Measurements from ENCODE around the gene AKT1. TPM values are rescaled to one million over a fixed set of nuclear protein-coding genes. Genes with fewer than 3 reads are reported as not detected.

AKT1 gene
- total and polyA plus RNA-seq, 2 experiments from 2014 or later: 19.2 to 78.7 TPM

GRCh38 chr14:104784218-104784568 lies 11.4 kb downstream of the AKT1 start:
- H3K4me1 Mint-ChIP-seq: no peaks in the 10 kb centered on the region

More at GRCh38 chr14:104784218-104784568, 11.4 kb downstream of the AKT1 start:
- no peak overlapping the region for H3K4me3 Mint-ChIP-seq
- H3F3A ChIP-seq (replicated peaks; ENCODE audit: low read depth): no peaks in the 10 kb centered on the region
- DNase-seq (ENCODE audit: low spot score) (no peak), ATAC-seq (no peak)
- H3K27ac ChIP-seq (ENCODE audit: low read depth): no peak overlapping the region
- no peak overlapping the region for H3K4me2 ChIP-seq
- H2AFZ ChIP-seq: no peak overlapping the region
- no peaks in the 10 kb centered on the region for H3K9me2 ChIP-seq (ENCODE audit: insufficient read depth)
- no peak overlapping the region for H3K4me3 ChIP-seq
- peaks cover 5% of the 10 kb centered on the region for H3K27me3 Mint-ChIP-seq (ENCODE audit: insufficient read depth, low read depth, poor library complexity)
- no peaks in the 10 kb centered on the region for H3K36me3 ChIP-seq (ENCODE audit: insufficient read depth)
- H3K36me3 Mint-ChIP-seq (ENCODE audit: low read depth): no peaks in the 10 kb centered on the region
- H3K27ac Mint-ChIP-seq: no peak overlapping the region
- no peaks in the 10 kb centered on the region for H3K27me3 ChIP-seq (ENCODE audit: insufficient read depth)
- TF ChIP-seq, protein P1, sequence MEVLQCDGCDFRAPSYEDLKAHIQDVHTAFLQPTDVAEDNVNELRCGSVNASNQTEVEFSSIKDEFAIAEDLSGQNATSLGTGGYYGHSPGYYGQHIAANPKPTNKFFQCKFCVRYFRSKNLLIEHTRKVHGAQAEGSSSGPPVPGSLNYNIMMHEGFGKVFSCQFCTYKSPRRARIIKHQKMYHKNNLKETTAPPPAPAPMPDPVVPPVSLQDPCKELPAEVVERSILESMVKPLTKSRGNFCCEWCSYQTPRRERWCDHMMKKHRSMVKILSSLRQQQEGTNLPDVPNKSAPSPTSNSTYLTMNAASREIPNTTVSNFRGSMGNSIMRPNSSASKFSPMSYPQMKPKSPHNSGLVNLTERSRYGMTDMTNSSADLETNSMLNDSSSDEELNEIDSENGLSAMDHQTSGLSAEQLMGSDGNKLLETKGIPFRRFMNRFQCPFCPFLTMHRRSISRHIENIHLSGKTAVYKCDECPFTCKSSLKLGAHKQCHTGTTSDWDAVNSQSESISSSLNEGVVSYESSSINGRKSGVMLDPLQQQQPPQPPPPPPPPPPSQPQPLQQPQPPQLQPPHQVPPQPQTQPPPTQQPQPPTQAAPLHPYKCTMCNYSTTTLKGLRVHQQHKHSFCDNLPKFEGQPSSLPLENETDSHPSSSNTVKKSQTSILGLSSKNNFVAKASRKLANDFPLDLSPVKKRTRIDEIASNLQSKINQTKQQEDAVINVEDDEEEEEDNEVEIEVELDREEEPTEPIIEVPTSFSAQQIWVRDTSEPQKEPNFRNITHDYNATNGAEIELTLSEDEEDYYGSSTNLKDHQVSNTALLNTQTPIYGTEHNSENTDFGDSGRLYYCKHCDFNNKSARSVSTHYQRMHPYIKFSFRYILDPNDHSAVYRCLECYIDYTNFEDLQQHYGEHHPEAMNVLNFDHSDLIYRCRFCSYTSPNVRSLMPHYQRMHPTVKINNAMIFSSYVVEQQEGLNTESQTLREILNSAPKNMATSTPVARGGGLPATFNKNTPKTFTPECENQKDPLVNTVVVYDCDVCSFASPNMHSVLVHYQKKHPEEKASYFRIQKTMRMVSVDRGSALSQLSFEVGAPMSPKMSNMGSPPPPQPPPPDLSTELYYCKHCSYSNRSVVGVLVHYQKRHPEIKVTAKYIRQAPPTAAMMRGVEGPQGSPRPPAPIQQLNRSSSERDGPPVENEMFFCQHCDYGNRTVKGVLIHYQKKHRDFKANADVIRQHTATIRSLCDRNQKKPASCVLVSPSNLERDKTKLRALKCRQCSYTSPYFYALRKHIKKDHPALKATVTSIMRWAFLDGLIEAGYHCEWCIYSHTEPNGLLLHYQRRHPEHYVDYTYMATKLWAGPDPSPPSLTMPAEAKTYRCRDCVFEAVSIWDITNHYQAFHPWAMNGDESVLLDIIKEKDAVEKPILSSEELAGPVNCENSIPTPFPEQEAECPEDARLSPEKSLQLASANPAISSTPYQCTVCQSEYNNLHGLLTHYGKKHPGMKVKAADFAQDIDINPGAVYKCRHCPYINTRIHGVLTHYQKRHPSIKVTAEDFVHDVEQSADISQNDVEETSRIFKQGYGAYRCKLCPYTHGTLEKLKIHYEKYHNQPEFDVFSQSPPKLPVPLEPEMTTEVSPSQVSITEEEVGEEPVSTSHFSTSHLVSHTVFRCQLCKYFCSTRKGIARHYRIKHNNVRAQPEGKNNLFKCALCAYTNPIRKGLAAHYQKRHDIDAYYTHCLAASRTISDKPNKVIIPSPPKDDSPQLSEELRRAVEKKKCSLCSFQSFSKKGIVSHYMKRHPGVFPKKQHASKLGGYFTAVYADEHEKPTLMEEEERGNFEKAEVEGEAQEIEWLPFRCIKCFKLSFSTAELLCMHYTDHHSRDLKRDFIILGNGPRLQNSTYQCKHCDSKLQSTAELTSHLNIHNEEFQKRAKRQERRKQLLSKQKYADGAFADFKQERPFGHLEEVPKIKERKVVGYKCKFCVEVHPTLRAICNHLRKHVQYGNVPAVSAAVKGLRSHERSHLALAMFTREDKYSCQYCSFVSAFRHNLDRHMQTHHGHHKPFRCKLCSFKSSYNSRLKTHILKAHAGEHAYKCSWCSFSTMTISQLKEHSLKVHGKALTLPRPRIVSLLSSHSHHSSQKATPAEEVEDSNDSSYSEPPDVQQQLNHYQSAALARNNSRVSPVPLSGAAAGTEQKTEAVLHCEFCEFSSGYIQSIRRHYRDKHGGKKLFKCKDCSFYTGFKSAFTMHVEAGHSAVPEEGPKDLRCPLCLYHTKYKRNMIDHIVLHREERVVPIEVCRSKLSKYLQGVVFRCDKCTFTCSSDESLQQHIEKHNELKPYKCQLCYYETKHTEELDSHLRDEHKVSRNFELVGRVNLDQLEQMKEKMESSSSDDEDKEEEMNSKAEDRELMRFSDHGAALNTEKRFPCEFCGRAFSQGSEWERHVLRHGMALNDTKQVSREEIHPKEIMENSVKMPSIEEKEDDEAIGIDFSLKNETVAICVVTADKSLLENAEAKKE (CRISPR knock-in tag; IDR thresholded peaks at IDR 0.05): no peak
- TF ChIP-seq REST (IDR thresholded peaks at IDR 0.05; ENCODE audit: unreplicated experiment) (no peak), JUNB (IDR thresholded peaks at IDR 0.05; ENCODE audit: unreplicated experiment) (no peak), ZNF114 (CRISPR knock-in tag; IDR thresholded peaks at IDR 0.05) (no peak), POLR2AphosphoS5 (IDR thresholded peaks at IDR 0.05; ENCODE audit: low read depth) (no peak), NANOG (IDR thresholded peaks at IDR 0.05; ENCODE audit: borderline replicate concordance) (no peak), ETS1 (IDR thresholded peaks at IDR 0.05) (no peak), CTCF (conservative IDR thresholded peaks at IDR 0.05; ENCODE audit: low read depth in 2 of 2) (no peak), CREB1 (CRISPR knock-in tag; IDR thresholded peaks at IDR 0.05; ENCODE audit: low read depth) (no peak), EZH2phosphoT487 (IDR thresholded peaks at IDR 0.05; ENCODE audit: unreplicated experiment) (no peak), STAT1 (IDR thresholded peaks at IDR 0.05; ENCODE audit: unreplicated experiment) (no peak), ZNF331 (CRISPR knock-in tag; IDR thresholded peaks at IDR 0.05; ENCODE audit: low read depth) (no peak), EZH2 (IDR thresholded peaks at IDR 0.05; ENCODE audit: low read depth, unreplicated experiment) (no peak)
- H3K9me3 Mint-ChIP-seq: no peaks in the 10 kb centered on the region
- no peaks in the 10 kb centered on the region for H3K79me2 ChIP-seq (replicated peaks; ENCODE audit: insufficient read depth)
- no peaks in the 10 kb centered on the region for H3K4me1 ChIP-seq (ENCODE audit: insufficient read depth)
- no peaks in the 10 kb centered on the region for H4K20me1 ChIP-seq (replicated peaks; ENCODE audit: insufficient read depth)

Data from GM23338 (cell line).